ENCODE measurements around the gene PAGR1. TPM values are rescaled to one million over a fixed set of nuclear protein-coding genes. Genes with fewer than 3 reads are reported as not detected.

The PAGR1 gene
- total and polyA plus RNA-seq, 2 of the 13 experiments (the other 11 are each of a cell fraction or from before 2014, with no cell fraction given) = 9.8 to 66.4 TPM

DNA sequence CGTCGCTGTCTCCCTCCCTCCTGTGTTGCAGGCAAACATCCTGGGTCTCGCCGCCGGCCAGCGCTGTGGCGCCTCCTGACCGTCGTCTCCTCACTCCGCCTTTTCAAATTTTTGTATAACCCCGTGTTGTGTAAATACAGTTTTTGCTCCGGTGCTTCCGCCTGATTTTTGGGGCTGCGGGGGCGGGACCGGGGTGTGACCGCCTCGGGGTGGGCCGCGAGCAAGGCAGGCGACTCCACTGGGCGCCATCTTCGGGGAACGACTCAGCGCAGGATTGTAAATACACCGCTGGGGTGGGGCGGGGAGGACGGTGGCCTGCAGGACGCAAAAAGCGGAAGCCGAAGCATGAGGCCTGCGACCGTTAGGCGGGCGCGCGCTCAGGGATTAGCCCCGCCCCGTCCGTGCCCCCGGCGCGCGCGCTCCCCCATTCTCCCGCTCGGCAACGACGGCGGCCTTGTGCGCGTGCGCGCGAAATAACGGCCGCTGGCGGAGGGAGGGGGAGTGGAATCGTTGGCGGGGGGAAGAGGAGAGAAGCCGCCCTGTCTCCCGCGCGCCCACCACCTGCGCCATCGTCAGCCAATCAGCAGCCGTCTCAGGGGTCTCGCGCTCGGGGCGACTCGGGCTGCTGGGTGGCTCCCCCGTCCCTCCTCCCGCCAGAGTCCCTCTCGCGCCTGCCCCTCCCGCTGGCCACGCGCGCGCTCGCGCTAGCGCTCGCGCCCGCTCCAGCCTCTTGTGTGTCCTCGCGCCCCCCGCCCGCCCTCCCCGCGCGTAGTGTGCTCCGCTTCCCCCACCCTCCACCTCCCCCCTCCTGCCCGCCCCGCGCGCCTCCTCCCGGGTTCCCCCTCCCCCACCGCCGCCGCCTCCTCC is 10.5 kb upstream of the PAGR1 start (continued):
- TF ChIP-seq, protein P1, sequence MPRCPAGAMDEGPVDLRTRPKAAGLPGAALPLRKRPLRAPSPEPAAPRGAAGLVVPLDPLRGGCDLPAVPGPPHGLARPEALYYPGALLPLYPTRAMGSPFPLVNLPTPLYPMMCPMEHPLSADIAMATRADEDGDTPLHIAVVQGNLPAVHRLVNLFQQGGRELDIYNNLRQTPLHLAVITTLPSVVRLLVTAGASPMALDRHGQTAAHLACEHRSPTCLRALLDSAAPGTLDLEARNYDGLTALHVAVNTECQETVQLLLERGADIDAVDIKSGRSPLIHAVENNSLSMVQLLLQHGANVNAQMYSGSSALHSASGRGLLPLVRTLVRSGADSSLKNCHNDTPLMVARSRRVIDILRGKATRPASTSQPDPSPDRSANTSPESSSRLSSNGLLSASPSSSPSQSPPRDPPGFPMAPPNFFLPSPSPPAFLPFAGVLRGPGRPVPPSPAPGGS (CRISPR knock-in tag; IDR thresholded peaks at IDR 0.05) = peak; percentile 95
- peak; percentile 63; the same call in 1 of the 2 replicates for TF ChIP-seq ZNF572 (CRISPR knock-in tag; IDR thresholded peaks at IDR 0.05)
- TF ChIP-seq KDM3A (CRISPR knock-in tag; IDR thresholded peaks at IDR 0.05; ENCODE audit: low read depth) = peak; percentile 80; the same call in 1 of the 2 replicates
- TF ChIP-seq TERF1 (CRISPR knock-in tag; IDR thresholded peaks at IDR 0.05) = no peak
- no peak for TF ChIP-seq NR2F1 (CRISPR knock-in tag; IDR thresholded peaks at IDR 0.05)
- TF ChIP-seq PAXIP1 (CRISPR knock-in tag; conservative IDR thresholded peaks at IDR 0.05) = peak; percentile 76
- TF ChIP-seq ZFYVE20 (CRISPR knock-in tag; IDR thresholded peaks at IDR 0.05; ENCODE audit: borderline replicate concordance, low read depth) = no peak; the same call in 1 of the 2 replicates
- TF ChIP-seq CEBPG (CRISPR knock-in tag; IDR thresholded peaks at IDR 0.05) = peak; percentile 67
- peak; percentile 99 for TF ChIP-seq MYC (CRISPR knock-in tag; IDR thresholded peaks at IDR 0.05; ENCODE audit: borderline replicate concordance)
- TF ChIP-seq KDM6A (CRISPR knock-in tag; IDR thresholded peaks at IDR 0.05; ENCODE audit: low read depth) = peak; percentile 42; the same call in 1 of the 2 replicates
- TF ChIP-seq SMAD3 (CRISPR knock-in tag; IDR thresholded peaks at IDR 0.05) = peak; percentile 97
- no peak for TF ChIP-seq ZNF432 (CRISPR knock-in tag; IDR thresholded peaks at IDR 0.05; ENCODE audit: borderline replicate concordance)
- no peak for TF ChIP-seq EZH2 (conservative IDR thresholded peaks at IDR 0.05; ENCODE audit: low read depth, low read length)
- no peak; the same call in 1 of the 2 replicates for TF ChIP-seq SNAI1 (CRISPR knock-in tag; IDR thresholded peaks at IDR 0.05; ENCODE audit: borderline replicate concordance)
- peak; percentile 57; the same call in 1 of the 2 replicates for TF ChIP-seq MLX (CRISPR knock-in tag; IDR thresholded peaks at IDR 0.05)
- peak; percentile 84; the same call in 1 of the 2 replicates for TF ChIP-seq CENPT (CRISPR knock-in tag; IDR thresholded peaks at IDR 0.05; ENCODE audit: low read depth)
- peak; percentile 89 for TF ChIP-seq PHF8 (CRISPR knock-in tag; IDR thresholded peaks at IDR 0.05)
- TF ChIP-seq KLF16 (CRISPR knock-in tag; IDR thresholded peaks at IDR 0.05) = peak in 1 of 2 experiments; percentile 100; a peak in 3 of 4 replicates
- 0 out of 2 replicates have a peak, but pooled peaks have one; percentile 36 for TF ChIP-seq ZFP37 (CRISPR knock-in tag; IDR thresholded peaks at IDR 0.05; ENCODE audit: borderline replicate concordance)
- TF ChIP-seq, protein P2, sequence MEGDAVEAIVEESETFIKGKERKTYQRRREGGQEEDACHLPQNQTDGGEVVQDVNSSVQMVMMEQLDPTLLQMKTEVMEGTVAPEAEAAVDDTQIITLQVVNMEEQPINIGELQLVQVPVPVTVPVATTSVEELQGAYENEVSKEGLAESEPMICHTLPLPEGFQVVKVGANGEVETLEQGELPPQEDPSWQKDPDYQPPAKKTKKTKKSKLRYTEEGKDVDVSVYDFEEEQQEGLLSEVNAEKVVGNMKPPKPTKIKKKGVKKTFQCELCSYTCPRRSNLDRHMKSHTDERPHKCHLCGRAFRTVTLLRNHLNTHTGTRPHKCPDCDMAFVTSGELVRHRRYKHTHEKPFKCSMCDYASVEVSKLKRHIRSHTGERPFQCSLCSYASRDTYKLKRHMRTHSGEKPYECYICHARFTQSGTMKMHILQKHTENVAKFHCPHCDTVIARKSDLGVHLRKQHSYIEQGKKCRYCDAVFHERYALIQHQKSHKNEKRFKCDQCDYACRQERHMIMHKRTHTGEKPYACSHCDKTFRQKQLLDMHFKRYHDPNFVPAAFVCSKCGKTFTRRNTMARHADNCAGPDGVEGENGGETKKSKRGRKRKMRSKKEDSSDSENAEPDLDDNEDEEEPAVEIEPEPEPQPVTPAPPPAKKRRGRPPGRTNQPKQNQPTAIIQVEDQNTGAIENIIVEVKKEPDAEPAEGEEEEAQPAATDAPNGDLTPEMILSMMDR (CRISPR knock-in tag; IDR thresholded peaks at IDR 0.05) = peak; percentile 36

Data from HepG2 (cell line).